SK-N-SH (cell line): ENCODE results near the gene STK32A. TPM values are rescaled to one million over a fixed set of nuclear protein-coding genes. Genes with fewer than 3 reads are reported as not detected.
A peak's percentile ranks its signal among the peaks of the same experiment; 100 is the strongest.

Experiments
- CTCF ChIA-PET: fragments of 300-600, 350-600 bp; formaldehyde crosslinking; extraction: SDS; loops from one replicate; lab custom pipeline; 2021; lab: Yijun Ruan, JAX
- POLR2A ChIA-PET: fragments of 350-600 bp; sonication (Branson Sonifier 250); formaldehyde crosslinking; extraction: SDS; loops from one replicate; lab custom pipeline; 2020; ENCODE audit warnings: antibody characterized with exemption, inconsistent platforms; lab: Yijun Ruan, JAX
- DNase-seq: peaks from one replicate; pipeline ENCODE4 v3.0.0; 2012
- H2AFZ ChIP-seq: fragments of 200-600 bp; sonication (generic); 2 replicates; pipeline ENCODE4 v1.8.1; 2016; ENCODE audit warnings: antibody characterized with exemption, mild to moderate bottlenecking, low read depth
- H3F3A ChIP-seq: fragments of 200-600 bp; sonication (generic); replicated peaks from 2 replicates; pipeline ENCODE3; 2016; ENCODE audit warnings: antibody characterized with exemption, mild to moderate bottlenecking; ENCODE audit not compliant: insufficient read depth
- H3K27ac ChIP-seq, 2 experiments: fragments of 200-500 bp in 1 of 2; fragments of 200-600 bp in 1 of 2; sonication (Bioruptor generic) in 1 of 2; sonication (generic), shearing (Covaris generic) in 1 of 2; 2 replicates each; pipeline versions ENCODE4 v1.5.1 to v1.6.1; 2014 to 2016; ENCODE audit warnings: low read depth in 2 of 2, inconsistent platforms in 1 of 2, low read length in 1 of 2, mild to moderate bottlenecking in 1 of 2, mixed read lengths in 1 of 2
- H3K27me3 ChIP-seq: fragments of 200-600 bp; sonication (generic), shearing (Covaris generic); 2 replicates; pipeline ENCODE4 v1.6.1; 2016; ENCODE audit warnings: mixed run types; ENCODE audit not compliant: insufficient read depth
- H3K36me3 ChIP-seq, 2 experiments: fragments of 200-500 bp in 1 of 2; fragments of 200-600 bp in 1 of 2; sonication (Bioruptor generic) in 1 of 2; sonication (generic) in 1 of 2; replicated peaks in 1 of 2; 2 replicates each; pipeline versions ENCODE3 to v1.5.1; 2014 to 2016; ENCODE audit warnings: low read length in 1 of 2, mild to moderate bottlenecking in 1 of 2; ENCODE audit not compliant: insufficient read depth in 2 of 2, control insufficient read depth in 1 of 2
- H3K4me1 ChIP-seq, 2 experiments: fragments of 200-500 bp in 1 of 2; fragments of 200-600 bp in 1 of 2; sonication (Bioruptor generic) in 1 of 2; sonication (generic), shearing (Covaris generic) in 1 of 2; 2 replicates each; pipeline versions ENCODE4 v1.5.1 to v1.6.1; 2014 to 2016; ENCODE audit warnings: low read depth in 1 of 2, low read length in 1 of 2, mixed run types in 1 of 2; ENCODE audit not compliant: insufficient read depth in 2 of 2, control insufficient read depth in 1 of 2
- H3K4me2 ChIP-seq: fragments of 200-600 bp; sonication (generic), shearing (Covaris generic); 2 replicates; pipeline ENCODE4 v1.6.1; 2017; ENCODE audit warnings: mixed run types
- H3K4me3 ChIP-seq, 2 experiments: fragments of 200-500 bp in 1 of 2; fragments of 200-600 bp in 1 of 2; sonication (Bioruptor generic) in 1 of 2; sonication (generic), shearing (Covaris generic) in 1 of 2; 2 replicates each; pipeline versions ENCODE4 v1.5.1 to v1.8.1; 2014 to 2016; ENCODE audit warnings: low read depth in 2 of 2, inconsistent platforms in 1 of 2, low read length in 1 of 2, mild to moderate bottlenecking in 1 of 2, mixed read lengths in 1 of 2, moderate library complexity in 1 of 2
- H3K79me2 ChIP-seq: fragments of 200-600 bp; sonication (generic); 2 replicates; pipeline ENCODE4 v1.8.1; 2017; ENCODE audit warnings: mild to moderate bottlenecking; ENCODE audit not compliant: insufficient read depth
- H3K9ac ChIP-seq: fragments of 200-600 bp; sonication (generic); 2 replicates; pipeline ENCODE4 v1.6.1; 2017; ENCODE audit warnings: mixed run types
- H3K9me2 ChIP-seq: fragments of 200-600 bp; sonication (generic); 2 replicates; pipeline ENCODE4 v1.6.1; 2017; ENCODE audit warnings: mixed run types
- H3K9me3 ChIP-seq: fragments of 200-600 bp; sonication (generic); 2 replicates; pipeline ENCODE4 v1.6.1; 2017; ENCODE audit warnings: mixed run types, mild to moderate bottlenecking, moderate library complexity
- H4K20me1 ChIP-seq: fragments of 200-600 bp; sonication (generic); 2 replicates; pipeline ENCODE4 v1.6.1; 2017; ENCODE audit warnings: mild to moderate bottlenecking, mixed run types; ENCODE audit not compliant: insufficient read depth
- CTCF ChIP-seq: fragments of 200-600 bp; sonication (generic); IDR thresholded peaks from 2 replicates; pipeline ENCODE4 v1.6.1; 2017; ENCODE audit warnings: antibody characterized with exemption, mild to moderate bottlenecking, moderate library complexity
- EP300 ChIP-seq, 2 experiments: IDR thresholded peaks; 2 replicates each; pipeline versions ENCODE4 v1.4.0 to v1.6.1; 2012; ENCODE audit warnings: borderline replicate concordance in 1 of 2, low read depth in 1 of 2, low read length in 1 of 2
- FOSL2 ChIP-seq: IDR thresholded peaks from 2 replicates; pipeline ENCODE4 v1.4.0; 2012; ENCODE audit warnings: low read depth, mild to moderate bottlenecking, moderate library complexity, borderline replicate concordance
- FOXM1 ChIP-seq: IDR thresholded peaks from 2 replicates; pipeline ENCODE4 v1.4.0; 2012; ENCODE audit warnings: low read depth, mild to moderate bottlenecking
- GATA2 ChIP-seq: sonication (generic); formaldehyde crosslinking; IDR thresholded peaks from 2 replicates; pipeline ENCODE4 v1.5.0; 2020; ENCODE audit warnings: mild to moderate bottlenecking, missing genetic modification reagents
- JUND ChIP-seq: IDR thresholded peaks from 2 replicates; pipeline ENCODE4 v1.4.0; 2012
- MEF2A ChIP-seq: IDR thresholded peaks from 2 replicates; pipeline ENCODE4 v1.4.0; 2012; ENCODE audit warnings: low read depth, borderline replicate concordance
- MXI1 ChIP-seq: IDR thresholded peaks from 2 replicates; pipeline ENCODE4 v1.6.1; 2012; ENCODE audit warnings: mild to moderate bottlenecking, low read depth, low read length, improper control_type of control experiment
- NFIC ChIP-seq: IDR thresholded peaks from 2 replicates; pipeline ENCODE4 v1.4.0; 2012; ENCODE audit warnings: borderline replicate concordance
- PBX3 ChIP-seq: IDR thresholded peaks from 2 replicates; pipeline ENCODE4; 2012
- POLR2AphosphoS5 ChIP-seq: IDR thresholded peaks from 2 replicates; pipeline ENCODE4 v1.6.1; 2012; ENCODE audit warnings: low read depth, low read length
- RAD21 ChIP-seq: IDR thresholded peaks from 2 replicates; pipeline ENCODE4 v1.6.1; 2012; ENCODE audit warnings: mild to moderate bottlenecking, low read length
- RFX5 ChIP-seq: IDR thresholded peaks from 2 replicates; pipeline ENCODE4 v1.6.1; 2012; ENCODE audit warnings: mild to moderate bottlenecking, improper control_type of control experiment, low read length
- RXRA ChIP-seq: IDR thresholded peaks from 2 replicates; pipeline ENCODE4 v1.4.0; 2012; ENCODE audit warnings: low read depth, mild to moderate bottlenecking, borderline replicate concordance
- SMC3 ChIP-seq: IDR thresholded peaks from 2 replicates; pipeline ENCODE4 v1.6.1; 2012; ENCODE audit warnings: low read depth, low read length, improper control_type of control experiment
- TAF1 ChIP-seq: IDR thresholded peaks from 2 replicates; pipeline ENCODE4 v1.6.1; 2012; ENCODE audit warnings: low read depth, mild to moderate bottlenecking, low read length, moderate library complexity, borderline replicate concordance
- TCF12 ChIP-seq: IDR thresholded peaks from 2 replicates; pipeline ENCODE4 v1.4.0; 2012
- TEAD4 ChIP-seq: IDR thresholded peaks from 2 replicates; pipeline ENCODE4 v1.4.0; 2012; ENCODE audit warnings: mild to moderate bottlenecking, borderline replicate concordance; ENCODE audit not compliant: insufficient read depth
- WGBS: methylation state at CpG from one replicate; pipeline ENCODE4 v1.1.6; 2017; ENCODE audit warnings: low lambda C conversion rate; 5-methylcytosine and 5-hydroxymethylcytosine counted together
- polyA plus RNA-seq, 3 experiments: library from polyadenylated mRNA; depleted of rRNA; stranded (reverse); fragments of >200 nt; gene quantifications; 2 replicates each; pipeline ENCODE4 v1.2.3, GENCODE V29; 2012
- TF ChIP-seq, protein P1 (sequence below): IDR thresholded peaks from 2 replicates; pipeline ENCODE4 v1.4.0; 2012; ENCODE audit warnings: low read depth, borderline replicate concordance
- TF ChIP-seq, protein P2 (sequence below): IDR thresholded peaks from 2 replicates; pipeline ENCODE4 v1.4.0; 2012; ENCODE audit warnings: low read depth, borderline replicate concordance

The STK32A gene
- polyA plus RNA-seq, 1 of the 3 experiments (the other 2 are of a cell fraction): 0.20 TPM

GRCh38 chr5:147391781-147392180 lies 157.0 kb downstream of the STK32A start (continued):
- no peak for TF ChIP-seq EP300 (IDR thresholded peaks at IDR 0.05; ENCODE audit: borderline replicate concordance in 1 of 2, low read depth in 1 of 2, low read length in 1 of 2)
- no peak for TF ChIP-seq RFX5
- TF ChIP-seq RXRA: no peak
- TF ChIP-seq TAF1: no peak
- no peak for TF ChIP-seq MXI1
- TF ChIP-seq TEAD4: no peak
- no peak for TF ChIP-seq TCF12
- TF ChIP-seq SMC3: peak; percentile 52
- TF ChIP-seq POLR2AphosphoS5: no peak
- TF ChIP-seq, protein P1, sequence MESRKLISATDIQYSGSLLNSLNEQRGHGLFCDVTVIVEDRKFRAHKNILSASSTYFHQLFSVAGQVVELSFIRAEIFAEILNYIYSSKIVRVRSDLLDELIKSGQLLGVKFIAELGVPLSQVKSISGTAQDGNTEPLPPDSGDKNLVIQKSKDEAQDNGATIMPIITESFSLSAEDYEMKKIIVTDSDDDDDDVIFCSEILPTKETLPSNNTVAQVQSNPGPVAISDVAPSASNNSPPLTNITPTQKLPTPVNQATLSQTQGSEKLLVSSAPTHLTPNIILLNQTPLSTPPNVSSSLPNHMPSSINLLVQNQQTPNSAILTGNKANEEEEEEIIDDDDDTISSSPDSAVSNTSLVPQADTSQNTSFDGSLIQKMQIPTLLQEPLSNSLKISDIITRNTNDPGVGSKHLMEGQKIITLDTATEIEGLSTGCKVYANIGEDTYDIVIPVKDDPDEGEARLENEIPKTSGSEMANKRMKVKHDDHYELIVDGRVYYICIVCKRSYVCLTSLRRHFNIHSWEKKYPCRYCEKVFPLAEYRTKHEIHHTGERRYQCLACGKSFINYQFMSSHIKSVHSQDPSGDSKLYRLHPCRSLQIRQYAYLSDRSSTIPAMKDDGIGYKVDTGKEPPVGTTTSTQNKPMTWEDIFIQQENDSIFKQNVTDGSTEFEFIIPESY: no peak
- TF ChIP-seq NFIC: no peak
- TF ChIP-seq, protein P2, sequence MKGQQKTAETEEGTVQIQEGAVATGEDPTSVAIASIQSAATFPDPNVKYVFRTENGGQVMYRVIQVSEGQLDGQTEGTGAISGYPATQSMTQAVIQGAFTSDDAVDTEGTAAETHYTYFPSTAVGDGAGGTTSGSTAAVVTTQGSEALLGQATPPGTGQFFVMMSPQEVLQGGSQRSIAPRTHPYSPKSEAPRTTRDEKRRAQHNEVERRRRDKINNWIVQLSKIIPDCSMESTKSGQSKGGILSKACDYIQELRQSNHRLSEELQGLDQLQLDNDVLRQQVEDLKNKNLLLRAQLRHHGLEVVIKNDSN: no peak
- peak; percentile 67; the same call in 1 of the 2 replicates for TF ChIP-seq FOSL2
- peak; percentile 31; the same call in 1 of the 2 replicates for TF ChIP-seq JUND
- peak; percentile 76 for TF ChIP-seq RAD21

DNA sequence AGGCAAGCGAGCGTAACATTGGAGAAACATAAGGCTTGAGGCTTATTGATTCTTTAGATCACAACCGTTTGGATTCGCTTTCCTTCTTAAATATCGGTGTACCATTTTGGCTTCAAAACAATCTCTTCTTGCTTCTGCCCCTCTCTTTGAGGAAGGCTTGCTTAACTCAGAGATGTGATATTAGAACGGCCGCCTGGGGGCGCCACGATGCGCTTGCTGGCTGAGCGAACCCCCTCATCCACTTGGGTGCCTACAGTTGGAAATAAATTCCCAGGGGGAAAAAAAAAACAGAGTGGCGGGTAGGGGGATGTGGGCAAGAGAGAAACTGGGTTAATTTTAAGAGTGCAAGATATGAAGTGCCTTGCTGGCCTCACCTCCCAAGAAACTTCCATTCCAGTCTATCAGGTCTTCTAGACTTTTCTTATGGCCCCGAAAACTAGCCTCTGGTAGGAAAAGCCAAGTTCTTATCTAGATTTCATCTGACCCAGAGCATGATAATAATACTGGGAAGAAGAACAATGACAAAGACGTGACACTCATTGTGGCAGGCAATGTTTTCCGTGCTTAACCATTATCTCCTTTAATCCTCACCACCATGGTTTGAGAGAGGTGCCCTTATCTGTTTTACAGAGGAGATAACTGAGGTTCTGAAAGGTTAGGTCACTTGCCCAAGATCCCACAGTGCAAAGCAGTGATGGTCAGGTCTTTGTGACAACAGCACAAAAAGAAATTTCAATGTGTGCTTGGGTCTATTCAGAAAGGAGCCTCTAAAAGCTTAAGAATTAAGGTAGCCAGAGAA lies 159.2 kb downstream of the STK32A start:
- Histone ChIP-seq H3K4me3 (no peak overlapping the region; a peak in 1 of 4 replicates), H3K9me2 (no peaks in the 10 kb centered on the region), H3K4me1 (peaks cover 0 to 17% of the 10 kb centered on the region in 2 experiments; a peak in 1 of 4 replicates), H3F3A (no peaks in the 10 kb centered on the region), H3K79me2 (no peaks in the 10 kb centered on the region), H4K20me1 (no peaks in the 10 kb centered on the region), H3K4me2 (no peak overlapping the region), H3K9me3 (no peaks in the 10 kb centered on the region), H3K27ac (no peak overlapping the region), H3K27me3 (no peaks in the 10 kb centered on the region), H3K9ac (no peak overlapping the region), H3K36me3 (peaks cover 61 to 88% of the 10 kb centered on the region in 2 experiments), H2AFZ (no peak overlapping the region)
- ChIA-PET CTCF (interaction anchor here (1.7 to 4.2 kb wide), 5 partner anchors 8 to 429 kb away, joined by 4 to 23 read pairs (median 20); no protein-coding TSS in a partner anchor), POLR2A (no interaction called here)
- no peak for DNase-seq
- WGBS: 94% methylated on average over 15 of the region's 15 CpGs
- TF ChIP-seq FOSL2 (no peak), GATA2 (no peak), SMC3 (0 out of 2 replicates have a peak, but pooled peaks have one; percentile 4), FOXM1 (no peak), MEF2A (no peak), PBX3 (no peak), CTCF (peak; percentile 48)
